Heart right ventricle (tissue), 16 donors: Measurements from ENCODE around the gene FIBCD1. TPM values are rescaled to one million over a fixed set of nuclear protein-coding genes. Genes with fewer than 3 reads are reported as not detected.

Experiments used
- ATAC-seq, 8 donors: fragments of 200-7000 bp; cut with Tn5 transposase; one replicate each; pipeline ENCODE4 v1.9.1; 2020; ENCODE audit warnings: mild to moderate bottlenecking in 8 of 8, moderate library complexity in 8 of 8, moderate number of reproducible peaks in 1 of 8
- DNase-seq, 2 donors: peaks; one replicate each; pipeline ENCODE4 v3.0.0-alpha.2; 2020
- H3K27ac ChIP-seq, 10 donors: fragments of 200-600 bp; sonication (generic) in 2 of 10; one replicate each; pipeline versions ENCODE4 v1.5.0 to v1.8.0; 2020 to 2022; ENCODE audit warnings: mild to moderate bottlenecking in 3 of 10
- H3K27me3 ChIP-seq, 7 donors: fragments of 200-600 bp; one replicate each; pipeline ENCODE4 v1.8.0; 2021 to 2022; ENCODE audit warnings: mild to moderate bottlenecking in 2 of 7
- H3K36me3 ChIP-seq, 9 donors: fragments of 200-600 bp; sonication (generic) in 1 of 9; one replicate each; pipeline versions ENCODE4 v1.5.0 to v1.8.0; 2020 to 2022; ENCODE audit warnings: mild to moderate bottlenecking in 2 of 9
- H3K4me1 ChIP-seq, 9 donors: fragments of 200-600 bp; sonication (generic) in 1 of 9; one replicate each; pipeline versions ENCODE4 v1.5.0 to v1.8.0; 2020 to 2022; ENCODE audit warnings: mild to moderate bottlenecking in 4 of 9
- H3K4me3 ChIP-seq, 10 donors: fragments of 200-600 bp; sonication (generic) in 2 of 10; one replicate each; pipeline versions ENCODE4 v1.5.0 to v1.8.0; 2020 to 2022; ENCODE audit warnings: mild to moderate bottlenecking in 7 of 10, moderate library complexity in 2 of 10
- H3K9me3 ChIP-seq, 11 donors: fragments of 200-600 bp in 10 of 11; sonication (generic) in 2 of 11; one replicate each; pipeline versions ENCODE4 v1.5.0 to v1.8.0; 2013 to 2022; ENCODE audit warnings: mild to moderate bottlenecking in 2 of 11, control low read depth in 1 of 11, moderate library complexity in 1 of 11
- CTCF ChIP-seq, 9 donors: fragments of 200-600 bp; sonication (generic) in 2 of 9; IDR thresholded peaks; one replicate each; pipeline versions ENCODE4 v1.5.0 to v1.8.0; 2021 to 2022; ENCODE audit warnings: antibody characterized with exemption in 9 of 9, mild to moderate bottlenecking in 5 of 9, moderate library complexity in 1 of 9
- WGBS, 2 donors: extraction: QIAGEN DNeasy Blood & Tissue Kit; methylation state at CpG; one replicate each; pipeline ENCODE4 v1.1.7; 2013; ENCODE audit warnings: inconsistent platforms in 1 of 2; 5-methylcytosine and 5-hydroxymethylcytosine counted together
- intact Hi-C, 10 donors: fragments of 100-400 bp; cut with DNase I; formaldehyde crosslinking; loops; one replicate each; pipeline versions ENCODE4 v1.11.1 to v1.14.2; 2022
- polyA plus RNA-seq, 2 donors: library from polyadenylated mRNA; stranded (reverse); fragments of 200-250 nt; gene quantifications; one replicate each; pipeline ENCODE4 v1.2.3, GENCODE V29; 2013
- total RNA-seq, 10 donors: library from RNA; stranded (reverse); fragmentation: NEBNext Ultra II Directional in 3 of 10; extraction: Animal tissue kit (Norgen Biotek cat#: 25700) in 3 of 10; gene quantifications; one replicate each; pipeline versions ENCODE4 v1.2.1 to v1.2.4, GENCODE V29; 2021 to 2023
- donor health status: Arrhythmogenic right ventricular cardiomyopathy.
- donor health status: ischemic (EF 13 %, LVEDD 7.1; RV severe dilation, severe dysfunction).
- donor health status: healthy with polysubstance abuse.
- donor health status: DM: no; HTN: yes; CAD: no.
- donor health status: DM: no; HTN: no; CAD: no.
- donor health status: ischemic (EF 25% LVEDD 6.9; RV normal size, moderate dysfunction).
- donor health status: ischemic (EF 25% LVEDD 5.7; RV mildly dilated, moderate dysfunction).
- donor health status: healthy.
- donor health status: DM: yes; HTN: yes; CAD: no.
- donor health status: Ischemic cardiomyopathy.
- donor health status: ischemic (EF 35%, LVEDD 5.7; RV mildly dilated, moderate dysfunction).
- donor health status: nonischemic (EF 11% LVEDD 7.7; RV severe dilation, severe dysfunction).
- donor health status: DM: yes; HTN: yes; CAD: no.
- donor health status: PGD.
- donor health status: ischemic (EF 29% LVEDD 5.4; RV normal size, mild dysfunction).
- donor health status: nonischemic (EF 23%, LVEDD 6.1; RV moderate dilation, normal function).

FIBCD1 gene
- total and polyA plus RNA-seq, 12 donors, result 0.16 to 5.8 (median 1.2) TPM

- intact Hi-C loops, result loop anchor here in 3 of 10 donors (5.0 to 10.0 kb wide), 2 partner anchors 58 to 165 kb away; no protein-coding TSS in a partner anchor
- no peaks in the 10 kb centered on the region for H3K36me3 ChIP-seq
- no peak for TF ChIP-seq CTCF (IDR thresholded peaks at IDR 0.05)
- no peak for DNase-seq
- peaks cover 0 to 39% (median 13%) of the 10 kb centered on the region in 9 donors for H3K4me1 ChIP-seq
- no peaks in the 10 kb centered on the region for H3K9me3 ChIP-seq
- peaks cover 2 to 46% (median 30%) of the 10 kb centered on the region in 7 donors for H3K27me3 ChIP-seq
- WGBS, 2 donors, result 83 to 90% methylated on average over 23 of the region's 23 CpGs
- no peak overlapping the region for H3K4me3 ChIP-seq
- no peak for ATAC-seq
- no peak overlapping the region for H3K27ac ChIP-seq
These were observed 8.8 kb downstream of the FIBCD1 start for GRCh38 chr9:130930132-130930803.

GRCh38 chr9:130929571-130930038, 9.4 kb downstream of the FIBCD1 start:
- TF ChIP-seq CTCF (IDR thresholded peaks at IDR 0.05), result no peak
- DNase-seq (no peak), ATAC-seq (no peak)
- WGBS, 2 donors, result 86 to 90% methylated on average over 36 of the region's 36 CpGs
- peaks cover 0 to 36% (median 12%) of the 10 kb centered on the region in 9 donors for H3K4me1 ChIP-seq
- intact Hi-C loops, result loop anchor here in 3 of 10 donors (5.0 to 10.0 kb wide), 2 partner anchors 57 to 165 kb away; no protein-coding TSS in a partner anchor
- no peak overlapping the region for H3K4me3 ChIP-seq
- H3K36me3 ChIP-seq, result no peaks in the 10 kb centered on the region
- no peak overlapping the region for H3K27ac ChIP-seq
- peaks cover 0 to 44% (median 24%) of the 10 kb centered on the region in 7 donors for H3K27me3 ChIP-seq
- H3K9me3 ChIP-seq, result no peaks in the 10 kb centered on the region

GRCh38 chr9:130927995-130928900, 10.8 kb downstream of the FIBCD1 start:
- peak in 4 of 8 donors; percentile 5 to 47 (median 26) for ATAC-seq
- DNase-seq, result peak; percentile 51 to 70
- intact Hi-C loops, result no loop called here

More at GRCh38 chr9:130927995-130928900, 10.8 kb downstream of the FIBCD1 start:
- H3K27ac ChIP-seq, result no peak overlapping the region
- H3K4me3 ChIP-seq, result no peak overlapping the region
- TF ChIP-seq CTCF (IDR thresholded peaks at IDR 0.05), result no peak
- H3K9me3 ChIP-seq, result no peaks in the 10 kb centered on the region
- H3K36me3 ChIP-seq, result no peaks in the 10 kb centered on the region
- peaks cover 0 to 31% (median 10%) of the 10 kb centered on the region in 9 donors for H3K4me1 ChIP-seq
- WGBS, 2 donors, result 37% methylated on average over 14 of the region's 14 CpGs
- peaks cover 0 to 44% (median 14%) of the 10 kb centered on the region in 7 donors for H3K27me3 ChIP-seq
